ENCODE data around the gene PTPRD. TPM values are rescaled to one million over a fixed set of nuclear protein-coding genes. Genes with fewer than 3 reads are reported as not detected.

PTPRD gene
- total and polyA plus RNA-seq, 9 donors, result 16.2 to 231 (median 85.8) TPM

- Histone ChIP-seq H3K36me3 (no peaks in the 10 kb centered on the region), H3K9me3 (no peaks in the 10 kb centered on the region), H3K4me1 (ENCODE audit: insufficient read depth) (no peaks in the 10 kb centered on the region), H3K27me3 (no peaks in the 10 kb centered on the region), H3K27ac (no peak overlapping the region), H3K4me3 (no peak overlapping the region)
- no peak for DNase-seq
- 61 to 71% (median 71%) methylated on average over 4 of the region's 4 CpGs for WGBS, 3 donors
- intact Hi-C loops (cut with DNase I), result no loop called here
- no peak for TF ChIP-seq POLR2A (IDR thresholded peaks at IDR 0.05)
- TF ChIP-seq EP300 (IDR thresholded peaks at IDR 0.05), result no peak
- TF ChIP-seq CTCF (IDR thresholded peaks at IDR 0.05), result no peak
These were observed 829.1 kb downstream of the PTPRD start for GRCh38 chr9:9783711-9784110.

GRCh38 chr9:9783211-9783610, 829.6 kb downstream of the PTPRD start:
- DNase-seq, result no peak
- intact Hi-C loops (cut with DNase I), result no loop called here
- Histone ChIP-seq H3K27me3 (no peaks in the 10 kb centered on the region), H3K4me3 (no peak overlapping the region), H3K4me1 (ENCODE audit: insufficient read depth) (no peaks in the 10 kb centered on the region), H3K27ac (no peak overlapping the region), H3K9me3 (no peaks in the 10 kb centered on the region), H3K36me3 (no peaks in the 10 kb centered on the region)
- no peak for TF ChIP-seq CTCF (IDR thresholded peaks at IDR 0.05)
- no peak for TF ChIP-seq EP300 (IDR thresholded peaks at IDR 0.05)
- TF ChIP-seq POLR2A (IDR thresholded peaks at IDR 0.05), result no peak
- WGBS, 3 donors, result 17 to 43% (median 25%) methylated on average over 2 of the region's 2 CpGs

- H3K36me3 ChIP-seq, result no peaks in the 10 kb centered on the region
- intact Hi-C loops (cut with DNase I), result loop anchor here in 1 of 4 donors (10.0 kb wide), 1 partner anchor 63 kb away; no protein-coding TSS in a partner anchor
These were observed 834.5 kb downstream of the PTPRD start for GRCh38 chr9:9778293-9778692.

GRCh38 chr9:9774471-9774870, 838.3 kb downstream of the PTPRD start:
- no peaks in the 10 kb centered on the region for H3K9me3 ChIP-seq
- no peaks in the 10 kb centered on the region for H3K27me3 ChIP-seq
- 84 to 86% (median 86%) methylated on average over 2 of the region's 2 CpGs for WGBS, 3 donors
- no peak for DNase-seq
- no peaks in the 10 kb centered on the region for H3K4me1 ChIP-seq (ENCODE audit: insufficient read depth)
- H3K27ac ChIP-seq, result no peak overlapping the region
- TF ChIP-seq EP300 (IDR thresholded peaks at IDR 0.05) (no peak), POLR2A (IDR thresholded peaks at IDR 0.05) (no peak), CTCF (IDR thresholded peaks at IDR 0.05) (no peak)
- no peak overlapping the region for H3K4me3 ChIP-seq
- intact Hi-C loops (cut with DNase I), result loop anchor here in 1 of 4 donors (10.0 kb wide), 1 partner anchor 60 kb away; no protein-coding TSS in a partner anchor
- H3K36me3 ChIP-seq, result no peaks in the 10 kb centered on the region

More at GRCh38 chr9:9778293-9778692, 834.5 kb downstream of the PTPRD start:
- H3K4me1 ChIP-seq (ENCODE audit: insufficient read depth), result no peaks in the 10 kb centered on the region
- H3K9me3 ChIP-seq, result no peaks in the 10 kb centered on the region
- no peak for DNase-seq
- no peaks in the 10 kb centered on the region for H3K27me3 ChIP-seq
- H3K4me3 ChIP-seq, result no peak overlapping the region
- TF ChIP-seq CTCF (IDR thresholded peaks at IDR 0.05) (no peak), POLR2A (IDR thresholded peaks at IDR 0.05) (no peak), EP300 (IDR thresholded peaks at IDR 0.05) (no peak)
- no peak overlapping the region for H3K27ac ChIP-seq
- 90 to 96% (median 91%) methylated on average over 5 to 6 of the region's 6 CpGs for WGBS, 3 donors

All from ovary (tissue), 9 donors.